DLD1 (cell line): ENCODE measurements around the gene ANKS1A.

Experiments
- in situ Hi-C: cut with HindIII; loops from 2 replicates; pipeline ENCODE4 v1.10.0; 2017; ENCODE audit warnings: low sequenced_read_pairs

The ANKS1A gene

DNA sequence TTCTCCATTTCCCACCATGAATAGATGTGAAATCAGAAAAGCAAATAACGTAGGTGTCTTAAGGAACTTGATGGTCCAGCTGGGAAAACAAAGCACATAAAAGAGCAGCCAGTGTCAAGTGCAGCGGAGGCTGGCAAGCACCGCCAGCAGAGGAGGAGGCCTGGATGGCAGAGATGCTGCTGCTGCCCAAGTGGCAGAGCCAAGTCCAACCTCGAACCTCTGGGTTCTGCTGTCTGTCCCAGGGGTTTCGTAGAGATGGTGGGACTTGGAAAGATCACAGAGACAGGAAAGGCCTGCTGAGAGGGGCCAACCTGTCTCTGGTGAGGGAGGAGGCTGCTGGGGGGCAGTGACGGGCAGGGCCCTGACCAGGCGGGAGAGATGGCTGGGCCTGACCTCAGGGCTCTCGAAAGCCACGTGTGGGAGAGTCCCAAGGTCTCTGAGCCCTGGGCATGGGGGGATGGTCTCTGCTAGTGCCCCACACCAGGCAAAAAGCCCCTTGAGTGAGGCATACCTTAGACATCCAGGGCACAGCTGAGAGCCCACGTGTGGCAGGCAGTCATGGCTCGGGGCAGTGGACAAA lies 174.7 kb downstream of the ANKS1A start:
- in situ Hi-C loops, result no loop called here

DNA sequence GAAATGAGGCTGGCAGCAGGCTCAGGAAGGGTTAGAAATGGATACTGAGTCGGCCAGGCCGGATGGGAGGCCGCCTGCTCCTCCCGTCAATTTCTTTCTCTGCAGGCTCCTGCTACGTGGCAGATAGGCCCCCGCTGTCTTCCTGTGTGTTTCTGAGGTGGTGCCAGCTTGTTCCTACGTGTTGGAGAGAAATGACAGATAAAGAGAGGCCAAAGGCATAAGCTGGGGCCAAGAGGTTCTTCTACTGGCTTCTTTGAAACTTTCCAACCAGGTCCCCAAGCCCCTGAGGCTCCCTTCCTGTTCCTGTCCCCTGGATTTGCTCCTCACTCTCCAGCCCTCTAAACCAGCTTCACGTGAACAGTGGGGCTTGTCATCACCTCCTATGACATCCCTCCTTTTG lies 175.2 kb downstream of the ANKS1A start:
- in situ Hi-C loops, result no loop called here

DNA sequence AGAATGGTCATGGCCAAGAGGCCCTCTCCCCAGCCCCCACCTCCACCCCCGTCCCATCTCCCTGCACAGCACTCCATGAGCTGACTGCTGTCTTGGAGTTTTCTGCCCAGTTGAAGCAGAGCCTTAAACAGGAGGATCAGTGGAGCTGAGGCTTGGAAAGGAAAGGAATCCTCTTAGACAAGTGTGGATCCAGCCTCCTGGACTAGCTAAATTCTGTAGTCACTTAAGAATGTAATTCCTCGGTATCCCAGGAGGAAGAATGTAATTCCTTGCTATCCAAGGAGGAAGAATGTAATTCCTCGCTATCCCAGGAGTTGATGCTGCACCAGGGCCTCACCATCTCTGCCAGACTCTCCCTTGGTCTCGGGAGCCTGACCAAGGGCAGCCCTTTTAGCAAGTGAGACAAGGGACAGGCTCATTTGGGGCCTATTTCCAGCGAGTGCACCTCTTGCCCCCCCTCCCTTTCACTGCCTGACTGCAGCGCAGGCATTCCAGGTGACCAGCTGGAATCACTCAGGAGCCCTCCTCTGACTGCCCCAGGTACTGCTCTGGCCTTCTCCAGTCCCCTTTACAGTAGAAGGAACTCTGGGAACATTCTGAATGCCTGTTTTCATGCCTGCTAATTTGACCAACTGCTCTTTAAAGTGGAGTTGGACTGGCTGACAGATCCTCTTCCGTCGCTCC lies 175.8 kb downstream of the ANKS1A start:
- in situ Hi-C loops, result no loop called here

DNA sequence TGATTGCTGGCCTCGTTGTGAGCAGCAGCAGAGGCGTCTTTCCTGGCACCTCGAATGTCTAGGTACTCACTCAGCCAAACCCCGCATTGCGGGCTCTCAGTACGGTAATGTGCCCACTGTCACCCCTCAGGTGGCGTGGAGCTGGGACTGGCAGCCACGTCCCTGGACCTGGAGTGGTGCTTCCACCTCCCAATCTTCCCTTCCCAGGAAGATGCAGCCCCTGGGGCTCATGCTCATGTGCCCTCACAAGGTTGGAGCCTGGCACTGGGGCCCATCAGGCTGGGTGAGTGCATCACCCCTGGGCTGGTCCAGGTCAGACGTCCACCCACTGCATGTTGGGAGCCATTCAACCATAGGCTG lies 176.4 kb downstream of the ANKS1A start:
- in situ Hi-C loops, result no loop called here

DNA sequence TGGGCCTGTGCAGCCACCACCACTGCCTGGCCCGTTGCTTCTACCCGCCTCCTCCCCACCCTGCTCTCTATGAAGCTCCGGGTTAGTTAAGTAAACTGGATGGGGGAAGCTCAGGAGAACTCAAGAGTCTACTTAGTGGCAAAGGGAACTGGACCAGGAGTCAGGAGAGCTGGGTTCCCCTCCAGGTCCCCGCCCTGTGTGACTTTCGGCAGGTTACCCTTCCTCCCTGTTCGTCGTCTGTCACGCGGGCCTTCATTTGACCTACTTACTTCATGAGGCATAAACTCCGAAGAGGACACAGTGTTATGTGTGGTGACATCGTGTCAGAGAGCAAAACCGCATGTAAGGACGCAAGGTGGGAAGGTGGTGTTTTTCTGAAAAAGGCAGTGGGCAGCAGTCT lies 176.8 kb downstream of the ANKS1A start:
- in situ Hi-C loops, result no loop called here

DNA sequence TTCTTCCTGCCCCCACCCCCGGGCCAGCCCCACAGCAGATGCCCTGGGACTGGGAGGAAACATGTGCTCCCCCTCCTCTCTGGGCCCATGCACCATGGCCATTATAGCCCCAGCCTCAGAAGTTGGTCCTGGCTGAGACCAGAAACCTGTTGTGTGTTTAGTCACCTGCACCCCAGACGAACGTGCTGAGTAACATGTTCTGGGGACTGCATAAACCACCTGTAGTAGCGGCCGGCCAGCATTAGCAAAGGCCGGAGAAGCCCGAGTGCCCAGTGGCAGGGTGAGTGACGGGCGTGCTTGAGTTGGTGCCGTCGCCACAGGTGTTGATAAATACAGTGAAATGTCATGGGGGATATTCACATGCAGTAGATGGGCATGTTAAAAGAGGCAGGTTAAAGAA lies 178.2 kb downstream of the ANKS1A start:
- in situ Hi-C loops, result no loop called here

DNA sequence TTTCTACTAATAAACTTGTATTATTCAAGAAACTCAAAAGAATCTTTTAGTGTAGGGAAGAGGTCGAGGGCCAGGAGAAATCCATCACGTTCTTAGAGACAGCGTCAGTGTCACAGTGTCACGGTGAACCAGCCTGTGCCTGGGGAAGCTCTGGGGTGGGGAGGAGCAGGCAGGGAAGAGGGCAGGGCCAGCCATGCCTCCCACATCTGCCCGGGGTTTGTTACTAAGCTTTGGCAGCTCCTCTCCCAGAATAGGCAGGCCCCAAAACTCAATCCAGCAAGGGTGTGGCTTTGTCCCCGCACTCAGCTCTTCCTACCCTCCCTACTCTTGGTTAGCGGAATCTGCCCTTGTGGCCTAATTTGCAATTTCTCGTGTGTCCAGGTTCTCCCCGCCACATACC lies 179.2 kb downstream of the ANKS1A start:
- in situ Hi-C loops, result no loop called here

DNA sequence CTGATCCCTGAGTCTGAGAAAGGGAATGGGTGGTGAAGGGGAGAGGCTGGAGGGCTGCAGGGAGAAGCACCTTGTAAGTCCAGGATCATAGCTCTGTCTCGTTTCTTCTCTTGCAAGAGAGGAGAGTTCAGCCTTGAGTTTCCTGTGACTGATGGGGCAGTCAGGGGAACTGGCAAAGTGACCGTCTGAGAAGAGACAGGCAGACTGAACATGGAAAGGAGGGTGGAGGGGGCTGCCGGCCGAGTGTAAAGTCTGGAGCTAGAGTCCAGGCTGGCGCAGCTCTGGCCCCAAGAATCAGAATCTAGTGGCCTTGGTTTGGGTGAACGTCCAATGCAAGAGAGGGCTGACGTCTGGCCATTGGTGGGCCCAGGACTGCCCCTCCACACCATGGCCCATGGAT lies 179.6 kb downstream of the ANKS1A start:
- in situ Hi-C loops, result no loop called here

DNA sequence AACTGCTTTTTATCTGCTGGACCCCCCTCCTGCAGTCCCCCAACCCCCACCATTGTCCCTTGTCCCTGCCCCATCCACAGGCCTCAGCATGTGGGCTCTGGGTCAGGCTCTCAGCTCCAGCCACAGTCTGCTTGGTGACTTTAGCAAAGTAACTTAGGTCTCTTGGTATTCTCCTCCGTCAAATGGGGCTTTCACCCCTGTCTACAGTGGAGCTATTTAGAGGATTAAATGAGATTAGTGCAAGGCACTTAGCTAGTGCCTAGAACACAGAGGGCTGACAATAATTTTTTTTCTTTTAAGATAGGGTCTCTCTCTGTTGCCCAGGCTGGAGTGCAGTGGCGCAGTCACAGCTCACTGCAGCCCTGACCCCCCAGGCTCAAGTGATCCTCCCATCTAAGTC lies 180.2 kb downstream of the ANKS1A start:
- in situ Hi-C loops, result no loop called here

DNA sequence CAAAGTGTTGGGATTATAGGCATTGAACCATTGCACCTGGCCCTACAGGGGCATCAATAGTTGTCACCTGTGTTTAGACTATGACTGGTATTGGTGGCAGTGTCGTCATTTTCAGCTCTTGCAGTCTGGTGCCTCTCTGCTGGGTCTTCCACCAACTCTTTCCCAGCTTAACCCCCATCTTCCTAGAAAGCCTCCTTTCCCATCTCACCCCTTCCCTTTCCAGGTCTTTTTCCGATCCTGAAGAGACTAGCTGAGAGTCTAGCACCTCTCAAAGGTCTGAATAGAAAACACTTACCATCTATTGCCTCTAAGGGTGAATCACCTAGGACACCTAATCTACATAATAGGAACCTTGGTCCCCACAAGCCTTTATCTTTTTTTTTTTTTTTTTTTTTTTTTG lies 181.1 kb downstream of the ANKS1A start:
- in situ Hi-C loops, result no loop called here

DNA sequence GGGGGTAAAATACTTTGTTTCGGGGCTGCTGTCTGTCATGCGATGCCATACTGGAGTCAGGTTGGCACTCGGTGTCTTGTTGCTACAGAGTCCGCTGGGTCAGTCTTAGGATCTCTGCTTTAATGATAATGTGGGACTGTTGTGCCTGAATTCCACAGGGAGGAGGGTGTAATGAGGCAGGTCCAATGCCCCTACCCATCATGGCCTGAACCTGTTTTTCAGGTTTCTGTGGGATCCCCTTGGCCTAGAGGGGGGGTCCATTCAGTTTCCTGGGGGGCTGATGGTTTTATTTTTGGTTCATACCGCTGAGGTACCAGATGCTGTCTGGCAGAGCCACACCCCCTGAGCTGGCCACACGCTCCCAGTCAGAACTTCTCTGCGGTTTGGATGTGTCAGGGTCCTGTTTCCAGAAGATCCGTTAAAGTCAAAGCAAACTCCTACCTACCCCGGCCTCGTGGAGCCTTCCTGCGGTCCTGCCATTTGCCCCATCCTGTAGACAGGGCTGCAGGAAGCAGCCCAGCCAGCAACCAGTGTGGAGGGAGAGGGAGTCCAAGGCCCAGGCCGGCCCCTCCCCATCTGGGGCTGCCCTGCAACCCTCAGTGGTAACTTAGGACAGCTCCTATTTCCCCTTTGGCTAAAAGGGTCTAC lies 182.4 kb downstream of the ANKS1A start:
- in situ Hi-C loops, result no loop called here

DNA sequence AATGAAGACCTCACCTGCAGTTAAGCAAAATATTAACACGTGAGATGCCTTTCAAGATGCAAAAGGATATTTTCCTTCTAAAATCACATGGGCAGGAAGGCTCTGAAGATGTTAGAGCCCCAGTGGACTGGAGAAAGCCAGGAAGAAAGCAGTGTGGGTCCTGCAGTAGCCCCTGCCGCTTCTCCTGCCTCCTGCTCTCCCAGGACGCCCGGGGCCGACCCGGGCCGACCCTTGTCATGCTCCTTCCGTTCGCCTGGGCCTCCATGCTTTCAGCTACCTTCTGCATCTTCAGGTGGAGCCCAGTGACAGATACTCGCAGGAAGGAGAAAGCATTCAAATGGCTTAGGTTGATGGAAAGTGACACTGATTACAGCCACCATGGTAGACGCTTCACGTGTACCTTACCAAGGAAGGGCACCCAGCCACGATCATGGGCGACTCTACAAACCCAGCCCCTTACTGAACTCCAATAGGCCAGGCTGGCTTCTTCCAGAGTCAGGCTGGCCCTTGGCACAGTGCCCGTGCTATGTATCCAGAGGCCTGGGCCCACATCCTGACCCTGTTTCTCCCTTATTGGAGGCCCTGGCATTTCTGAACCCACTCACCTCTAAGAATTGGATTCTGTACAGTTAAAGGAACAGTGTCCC lies 183.1 kb downstream of the ANKS1A start:
- in situ Hi-C loops, result no loop called here

DNA sequence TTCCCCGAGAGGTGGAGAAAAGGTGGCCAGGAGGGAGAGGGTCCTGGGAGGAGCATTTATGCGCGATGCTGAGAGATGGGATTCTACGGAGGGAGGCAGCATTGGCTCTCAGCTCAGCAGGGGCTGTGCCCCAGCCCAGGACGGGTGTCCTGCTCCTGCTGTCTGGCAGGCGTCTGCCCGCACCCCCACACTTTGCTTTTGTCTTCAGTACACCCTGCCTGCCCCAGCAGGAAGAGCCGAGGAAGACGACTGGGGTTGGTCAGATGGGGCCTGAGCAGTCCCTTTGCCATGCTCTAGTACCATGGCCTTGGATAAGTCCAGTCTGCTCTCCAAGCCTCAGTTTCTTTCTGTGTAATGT lies 183.6 kb downstream of the ANKS1A start:
- in situ Hi-C loops, result no loop called here

DNA sequence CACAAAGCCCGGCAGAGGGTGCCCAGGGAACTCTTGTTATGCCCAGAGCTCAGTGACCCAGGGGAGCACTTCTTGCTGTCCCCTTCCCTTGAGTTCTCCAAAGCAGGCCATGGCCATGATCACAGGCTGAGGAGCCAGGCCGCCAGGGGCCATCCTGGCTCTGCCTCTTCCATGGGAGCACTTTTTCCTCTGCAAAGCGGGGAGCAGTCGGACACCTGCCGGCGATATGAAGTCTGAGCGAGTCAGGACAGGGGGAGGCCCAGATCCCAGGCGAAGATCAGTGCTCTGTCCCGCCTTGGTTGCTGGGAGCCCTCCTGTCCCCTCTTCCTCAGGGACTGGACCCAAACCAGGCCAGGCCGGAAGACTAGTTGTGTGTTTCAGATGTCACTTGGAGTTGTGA lies 184.2 kb downstream of the ANKS1A start:
- in situ Hi-C loops, result no loop called here

DNA sequence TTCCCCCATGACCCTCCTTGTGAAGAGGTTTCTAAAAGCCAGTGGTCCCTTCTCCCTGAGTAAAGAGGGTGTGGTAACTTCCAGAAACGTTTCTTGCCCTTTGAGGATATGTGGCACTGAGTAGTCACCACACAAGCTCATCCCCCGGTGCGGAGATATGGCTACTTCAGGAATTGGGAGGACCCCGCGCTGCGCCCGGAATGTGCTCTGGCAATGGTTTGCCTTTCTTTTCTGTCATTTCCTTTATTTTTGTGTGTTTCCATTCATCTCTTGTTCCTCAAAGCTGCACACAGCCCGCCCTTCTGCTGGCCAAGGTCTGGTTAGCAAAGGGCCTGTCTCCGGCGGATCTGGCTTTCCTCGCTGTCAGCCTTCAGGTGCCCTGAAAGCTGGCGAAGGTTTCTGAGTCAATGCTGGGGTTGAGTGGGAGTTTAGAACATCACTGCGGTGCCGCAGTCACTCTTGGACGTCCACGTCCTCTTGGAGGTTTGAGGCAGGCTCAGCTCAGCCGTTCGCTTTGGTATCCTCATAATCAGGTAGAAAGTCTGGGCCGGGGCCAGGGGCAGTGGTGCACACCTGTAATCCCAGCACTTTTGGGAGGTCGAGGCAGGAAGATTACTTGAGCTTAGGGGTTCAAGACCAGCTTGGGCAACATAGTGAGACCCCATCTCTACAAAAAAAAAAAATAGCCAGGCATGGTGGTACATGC lies 184.9 kb downstream of the ANKS1A start:
- in situ Hi-C loops, result no loop called here

DNA sequence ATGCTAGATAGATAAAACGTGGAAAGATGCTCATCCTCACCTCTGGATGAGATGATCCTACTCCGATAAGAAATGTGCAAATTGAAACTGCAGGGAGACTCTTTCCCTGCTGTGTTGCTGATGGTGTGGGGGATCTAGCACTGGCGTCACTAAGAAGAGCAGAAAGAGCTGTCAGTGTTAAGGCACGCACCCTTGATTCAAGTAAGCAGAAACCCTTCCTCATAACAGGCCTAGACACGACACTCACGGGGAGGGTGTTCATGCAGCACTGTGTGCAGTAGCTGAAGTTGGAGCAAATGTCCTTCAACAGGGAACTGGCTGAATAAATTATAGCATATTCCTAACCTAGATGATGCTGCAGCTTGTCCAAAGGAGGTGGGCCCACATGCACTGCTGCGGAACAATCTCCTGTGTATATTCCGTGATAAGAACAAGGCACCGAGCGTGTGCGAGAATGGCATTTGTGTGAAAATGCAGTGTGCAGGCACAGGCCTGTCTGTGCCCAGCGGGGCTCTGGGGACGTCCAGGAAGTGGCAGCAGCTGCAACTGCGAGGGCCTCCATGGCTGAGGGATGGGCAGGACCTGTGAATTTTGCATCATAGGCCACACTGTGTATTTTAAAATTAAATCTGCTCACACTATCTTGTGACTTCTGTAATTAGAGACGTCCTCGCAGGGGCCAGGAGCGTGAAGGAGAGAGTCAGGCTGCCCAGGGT lies 188.1 kb downstream of the ANKS1A start:
- in situ Hi-C loops, result no loop called here

DNA sequence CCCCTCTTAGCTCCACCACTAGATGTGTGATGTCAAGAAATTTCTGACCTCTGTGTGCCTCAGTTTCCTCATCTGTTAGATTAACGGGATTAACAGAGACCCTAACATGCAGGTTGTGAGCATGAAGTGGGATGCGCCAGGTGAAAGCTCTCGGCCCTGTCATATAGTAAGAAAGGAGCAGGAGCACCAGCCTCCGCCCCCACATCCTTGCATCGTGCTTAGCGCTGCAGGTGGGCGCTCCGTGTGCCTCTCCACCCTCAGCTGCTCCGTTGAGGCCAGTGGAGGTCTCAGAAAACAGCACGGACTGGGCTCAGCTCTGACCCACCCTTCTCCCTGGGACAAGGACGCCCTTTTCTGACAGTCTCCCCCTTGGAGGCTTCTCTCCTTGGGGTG lies 188.7 kb downstream of the ANKS1A start:
- in situ Hi-C loops, result no loop called here

DNA sequence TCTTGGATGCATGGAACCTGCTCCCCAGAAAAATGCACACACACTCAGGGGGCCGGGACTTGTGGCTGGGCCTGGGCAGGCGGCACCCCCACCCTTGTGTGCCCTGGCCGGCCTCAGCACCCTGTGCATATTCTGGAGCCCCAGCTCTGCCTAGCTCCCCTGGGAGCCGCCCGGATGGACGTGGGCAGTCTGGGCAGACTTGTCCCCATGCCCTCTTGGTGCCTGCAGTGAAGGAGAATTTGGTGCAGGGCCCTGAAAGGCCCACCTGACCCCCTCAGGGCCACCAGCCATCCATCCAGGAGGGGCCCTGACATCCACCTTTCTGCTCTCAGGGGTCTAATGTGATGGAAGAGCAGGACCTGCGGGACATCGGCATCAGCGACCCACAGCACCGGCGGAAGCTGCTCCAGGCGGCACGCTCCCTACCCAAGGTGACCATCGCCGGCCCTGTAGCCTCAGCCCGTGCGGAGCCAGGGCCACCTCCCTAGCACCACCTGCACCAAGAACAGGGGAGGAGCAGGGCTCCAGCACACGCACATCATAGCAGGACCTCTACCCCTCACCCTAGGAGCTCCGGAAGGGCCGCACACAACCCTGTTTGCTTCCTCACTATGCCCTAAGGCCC lies 189.3 kb downstream of the ANKS1A start:
- in situ Hi-C loops, result no loop called here

DNA sequence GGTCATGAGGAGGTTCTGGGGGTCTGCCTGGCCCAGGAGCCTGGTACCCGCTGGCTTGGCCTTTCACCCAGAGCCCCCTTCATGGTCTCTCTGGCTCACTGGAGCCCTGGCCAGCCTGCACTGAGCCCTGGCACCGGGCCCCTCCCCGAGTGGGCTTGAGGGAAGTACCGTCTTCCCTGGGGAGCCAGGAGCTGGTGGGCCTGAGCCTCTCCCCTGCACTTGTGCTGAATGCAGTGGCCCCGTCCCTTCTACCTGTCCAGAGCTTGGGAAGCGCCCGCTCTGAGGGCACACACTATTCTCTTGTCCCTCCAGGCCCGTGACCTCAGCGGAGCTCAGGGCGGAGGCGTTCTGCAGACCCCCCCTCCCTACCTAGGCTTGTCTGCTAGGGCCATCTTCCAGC lies 189.8 kb downstream of the ANKS1A start:
- in situ Hi-C loops, result no loop called here

DNA sequence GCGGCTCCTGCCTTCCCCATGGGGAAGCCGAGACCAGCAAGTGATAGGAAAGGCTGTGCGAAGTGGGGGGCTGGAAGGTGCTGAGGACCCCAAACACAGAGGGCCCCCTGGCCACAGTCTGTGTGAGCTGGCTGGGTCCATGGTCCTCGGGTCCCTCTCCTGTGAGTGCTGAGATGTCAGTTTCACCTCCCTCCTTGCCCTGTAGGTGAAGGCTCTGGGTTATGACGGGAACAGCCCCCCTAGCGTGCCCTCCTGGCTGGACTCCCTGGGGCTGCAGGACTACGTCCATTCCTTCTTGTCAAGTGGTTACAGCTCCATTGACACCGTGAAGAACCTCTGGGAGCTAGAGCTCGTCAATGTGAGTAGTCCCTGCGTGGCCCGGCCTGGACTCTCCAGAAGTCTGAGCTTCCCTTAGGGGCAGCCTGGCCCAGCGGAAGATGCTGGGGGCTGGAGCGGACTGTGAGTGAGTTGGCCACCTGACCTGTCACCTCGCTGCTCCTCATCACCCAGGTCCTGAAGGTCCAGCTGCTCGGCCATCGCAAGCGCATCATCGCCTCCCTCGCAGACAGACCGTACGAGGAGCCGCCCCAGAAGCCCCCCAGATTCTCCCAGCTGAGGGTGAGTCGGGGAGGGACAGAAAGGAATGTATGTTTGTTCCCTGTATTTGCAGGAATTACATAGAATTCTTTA lies 190.4 kb downstream of the ANKS1A start:
- in situ Hi-C loops, result no loop called here
